ENCODE data around the gene ORM1.

Gene ORM1

GRCh38 chr9:114373960-114374730, 51.2 kb downstream of the ORM1 start:
- Histone ChIP-seq H3K4me3 (ENCODE audit: low read depth in 1 of 2, low read length in 2 of 2) (no peak overlapping the region), H3K27me3 (ENCODE audit: control insufficient read depth in 1 of 2, insufficient read depth in 2 of 2, low read length in 2 of 2) (no peaks in the 10 kb centered on the region), H3K4me1 (ENCODE audit: insufficient read depth, low read length) (peaks cover 14% of the 10 kb centered on the region), H3K9ac (ENCODE audit: low read length) (no peak overlapping the region), H3K27ac (ENCODE audit: low read depth, low read length) (no peak overlapping the region), H3K36me3 (ENCODE audit: insufficient read depth, low read length) (peaks cover 50% of the 10 kb centered on the region), H3K9me3 (ENCODE audit: low read length) (no peaks in the 10 kb centered on the region)

- Histone ChIP-seq H3K4me3 (ENCODE audit: low read depth in 1 of 2, low read length in 2 of 2) (no peak overlapping the region), H3K9me3 (ENCODE audit: low read length) (no peaks in the 10 kb centered on the region), H3K27ac (ENCODE audit: low read depth, low read length) (no peak overlapping the region), H3K9ac (ENCODE audit: low read length) (no peak overlapping the region), H3K27me3 (ENCODE audit: control insufficient read depth in 1 of 2, insufficient read depth in 2 of 2, low read length in 2 of 2) (no peaks in the 10 kb centered on the region), H3K36me3 (ENCODE audit: insufficient read depth, low read length) (peaks cover 55% of the 10 kb centered on the region), H3K4me1 (ENCODE audit: insufficient read depth, low read length) (peaks cover 14% of the 10 kb centered on the region)
These were observed 52.0 kb downstream of the ORM1 start for GRCh38 chr9:114374936-114375335.

GRCh38 chr9:114375386-114376175, 52.7 kb downstream of the ORM1 start:
- no peaks in the 10 kb centered on the region for H3K27me3 ChIP-seq (ENCODE audit: control insufficient read depth in 1 of 2, insufficient read depth in 2 of 2, low read length in 2 of 2)
- no peaks in the 10 kb centered on the region for H3K9me3 ChIP-seq (ENCODE audit: low read length)
- H3K36me3 ChIP-seq (ENCODE audit: insufficient read depth, low read length), result peaks cover 52% of the 10 kb centered on the region
- no peak overlapping the region for H3K9ac ChIP-seq (ENCODE audit: low read length)
- no peak overlapping the region for H3K4me3 ChIP-seq (ENCODE audit: low read depth in 1 of 2, low read length in 2 of 2)
- H3K4me1 ChIP-seq (ENCODE audit: insufficient read depth, low read length), result peaks cover 14% of the 10 kb centered on the region
- no peak overlapping the region for H3K27ac ChIP-seq (ENCODE audit: low read depth, low read length)

Measured in muscle layer of colon (tissue), 2 donors.